GM19452 (cell line): Measurements from ENCODE around the gene GTF3C4.

Source experiments
- ATAC-seq: cut with Tn5 transposase; IDR thresholded peaks from one replicate; pipeline ENCODE4 v1.9.1; 2021; ENCODE audit not compliant: unreplicated experiment

Gene GTF3C4

GRCh38 chr9:132647806-132648205, 22.5 kb upstream of the GTF3C4 start:
- ATAC-seq: no peak

- no peak for ATAC-seq
Measured at GRCh38 chr9:132648283-132648682, 22.0 kb upstream of the GTF3C4 start.

- no peak for ATAC-seq
Measured at GRCh38 chr9:132648685-132649084, 21.6 kb upstream of the GTF3C4 start.

- no peak for ATAC-seq
Measured at GRCh38 chr9:132651259-132651658, 19.0 kb upstream of the GTF3C4 start.

GRCh38 chr9:132656299-132656698, 14.0 kb upstream of the GTF3C4 start:
- no peak for ATAC-seq

- ATAC-seq: no peak
Measured at GRCh38 chr9:132662152-132662945, 7.9 kb upstream of the GTF3C4 start.

GRCh38 chr9:132663117-132663516, 7.1 kb upstream of the GTF3C4 start:
- no peak for ATAC-seq

- no peak for ATAC-seq
Measured at GRCh38 chr9:132663851-132664250, 6.4 kb upstream of the GTF3C4 start.

- ATAC-seq: no peak
Measured at GRCh38 chr9:132669319-132669697, 956 bp upstream of the GTF3C4 start.

- peak; percentile 56 for ATAC-seq
Measured at GRCh38 chr9:132669698-132670456, 387 bp upstream of the GTF3C4 start, which contains the start of gene DDX31. TSS of gene DDX31 (minus strand) at chr9:132669983. CDS start at chr9:132669934, 49 bp downstream.

- no peak for ATAC-seq
Measured at GRCh38 chr9:132671620-132672412, 1.6 kb downstream of the GTF3C4 start.

- no peak for ATAC-seq
Measured at GRCh38 chr9:132672413-132672690, 2.1 kb downstream of the GTF3C4 start.

GRCh38 chr9:132673355-132673754, 3.1 kb downstream of the GTF3C4 start:
- ATAC-seq: no peak

- ATAC-seq: no peak
Measured at GRCh38 chr9:132674485-132674884, 4.2 kb downstream of the GTF3C4 start.

- ATAC-seq: no peak
Measured at GRCh38 chr9:132677976-132678375, 7.7 kb downstream of the GTF3C4 start.

- ATAC-seq: no peak
Measured at GRCh38 chr9:132679946-132680625, 9.8 kb downstream of the GTF3C4 start.

GRCh38 chr9:132681561-132681960, 11.3 kb downstream of the GTF3C4 start:
- ATAC-seq: no peak

GRCh38 chr9:132683873-132684272, 13.6 kb downstream of the GTF3C4 start:
- ATAC-seq: no peak

GRCh38 chr9:132690696-132691095, 20.4 kb downstream of the GTF3C4 start:
- ATAC-seq: no peak

GRCh38 chr9:132694144-132694543, 23.9 kb downstream of the GTF3C4 start:
- ATAC-seq: no peak

- ATAC-seq: no peak
Measured at GRCh38 chr9:132697230-132697629, 27.0 kb downstream of the GTF3C4 start.
